HTERT RPE-1 (cell line): ENCODE results near the gene BICC1.

Source experiments
- in situ Hi-C: fragments of 300-500 bp; cut with MboI; formaldehyde crosslinking; loops from 4 replicates; pipeline ENCODE4 v1.14.3; 2020; ENCODE audit warnings: low sequenced_read_pairs

The BICC1 gene

DNA sequence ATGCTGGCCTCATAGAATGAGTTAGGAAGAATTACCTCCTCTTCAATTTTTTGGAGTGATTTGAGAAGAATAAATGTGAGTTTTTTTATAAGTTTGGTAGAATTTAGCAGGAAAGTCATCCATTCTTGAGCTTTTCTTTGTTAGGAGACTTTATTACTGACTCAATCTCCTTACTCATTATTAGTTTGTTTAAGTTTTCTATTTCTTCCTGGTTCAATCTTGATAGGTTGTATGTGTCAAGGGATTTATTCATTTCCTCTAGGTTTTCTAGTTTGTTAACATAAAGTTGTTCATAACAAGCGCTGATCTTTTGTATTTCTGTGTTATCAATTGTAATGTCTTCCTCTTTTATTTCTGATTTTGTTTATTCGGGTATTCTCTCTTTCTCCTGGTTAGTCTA, 47.4 kb downstream of the BICC1 start:
- in situ Hi-C loops: no loop called here

DNA sequence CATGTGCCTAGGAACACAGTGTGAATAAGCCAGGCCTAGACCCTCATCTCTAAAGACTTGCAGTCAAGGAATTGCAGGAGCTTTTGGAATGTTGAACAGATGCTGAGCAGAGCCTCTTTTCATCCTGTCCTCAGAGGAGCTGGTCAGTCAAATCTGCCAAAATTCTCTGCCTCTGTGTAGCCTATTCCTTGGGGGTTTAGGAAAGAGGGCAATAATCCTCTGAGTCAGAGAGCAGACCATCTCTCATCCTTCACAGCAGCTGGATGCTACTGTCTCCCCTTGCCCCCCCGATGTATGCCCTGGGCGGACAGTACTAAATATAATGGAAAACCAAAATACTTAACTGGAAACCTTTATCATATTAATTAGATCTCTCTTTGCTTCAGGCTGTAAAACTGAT, 52.6 kb downstream of the BICC1 start:
- in situ Hi-C loops: no loop called here

DNA sequence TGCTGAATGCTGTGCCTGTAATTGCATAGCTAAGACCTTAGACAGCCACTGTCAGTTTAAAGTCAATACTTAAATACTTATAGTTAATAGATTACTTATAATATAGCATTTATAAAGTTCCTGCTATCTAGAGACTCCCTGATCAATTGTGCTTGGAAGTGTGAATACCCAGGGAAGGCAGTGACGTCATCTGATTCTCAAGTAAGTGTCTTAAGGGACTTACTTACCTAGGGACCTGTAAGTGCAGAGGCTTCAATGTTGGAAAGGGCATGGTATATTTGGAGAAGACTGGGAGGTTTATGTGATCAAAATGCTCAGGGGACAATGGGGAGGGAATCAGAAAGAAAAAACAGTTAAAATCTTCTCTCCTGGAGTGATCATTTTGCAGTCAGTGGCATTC, 55.0 kb downstream of the BICC1 start:
- in situ Hi-C loops: no loop called here

DNA sequence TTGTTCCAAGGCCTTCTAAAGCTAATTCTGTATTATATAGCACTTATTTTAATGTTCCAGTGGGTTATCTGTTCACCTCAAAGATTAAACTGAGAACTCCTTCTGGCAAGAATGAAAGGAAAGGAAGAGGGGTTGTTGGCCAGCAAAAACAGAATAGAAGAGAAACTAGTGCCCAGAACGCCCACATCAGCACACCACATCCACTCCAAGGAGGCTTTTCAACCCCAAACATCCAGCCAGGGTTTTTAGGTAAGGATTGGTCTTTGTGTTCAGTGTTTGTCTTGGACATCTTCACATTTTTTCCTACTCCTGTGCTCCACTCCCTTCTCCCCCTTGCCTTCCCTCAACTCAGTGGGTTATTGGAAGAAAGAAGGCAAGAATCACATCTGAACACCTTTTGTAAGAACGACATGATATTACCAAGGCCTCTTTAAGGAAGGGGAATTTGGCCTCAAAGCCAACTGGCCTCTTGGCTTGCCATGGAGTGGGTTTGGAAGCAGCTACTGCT, 55.8 kb downstream of the BICC1 start:
- in situ Hi-C loops: no loop called here

DNA sequence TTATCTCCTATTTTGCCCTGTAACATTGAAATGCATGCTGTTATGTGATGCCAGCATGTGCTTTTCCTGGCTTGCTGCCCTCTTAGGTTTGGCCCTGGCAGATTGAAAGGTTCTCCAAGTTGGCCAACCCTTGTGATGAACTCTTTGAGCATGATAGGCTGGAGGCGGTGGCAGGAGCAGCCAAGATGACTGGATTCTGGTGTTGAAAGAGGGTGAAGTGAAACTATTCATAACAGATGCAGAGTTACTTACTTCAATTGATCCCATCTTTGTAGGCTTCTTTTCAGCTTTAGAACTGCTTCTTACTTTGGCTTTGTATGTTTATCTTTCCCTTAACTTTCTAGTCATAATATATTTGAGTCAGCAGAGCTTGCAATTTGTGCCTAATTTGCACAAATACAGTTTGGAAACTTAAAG, 57.6 kb downstream of the BICC1 start:
- in situ Hi-C loops: no loop called here

DNA sequence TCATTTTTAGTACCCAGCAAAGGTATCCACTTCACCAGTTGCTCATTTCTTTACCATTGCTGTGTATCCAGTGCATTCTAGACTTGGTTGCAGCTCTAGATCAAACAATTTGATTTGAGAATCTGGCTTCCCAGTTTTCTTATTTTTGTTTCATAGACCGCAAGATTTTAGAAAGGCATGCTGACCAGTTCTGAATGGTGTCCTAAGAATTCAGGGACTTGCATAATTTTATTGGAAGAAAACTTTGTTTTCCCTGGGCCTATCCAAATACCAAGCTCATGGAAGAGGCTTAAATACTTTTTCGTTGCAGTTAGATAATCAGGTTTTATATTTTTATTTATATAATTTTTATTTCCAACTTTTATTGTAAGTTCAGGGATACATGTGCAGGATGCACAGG, 58.3 kb downstream of the BICC1 start:
- in situ Hi-C loops: no loop called here

DNA sequence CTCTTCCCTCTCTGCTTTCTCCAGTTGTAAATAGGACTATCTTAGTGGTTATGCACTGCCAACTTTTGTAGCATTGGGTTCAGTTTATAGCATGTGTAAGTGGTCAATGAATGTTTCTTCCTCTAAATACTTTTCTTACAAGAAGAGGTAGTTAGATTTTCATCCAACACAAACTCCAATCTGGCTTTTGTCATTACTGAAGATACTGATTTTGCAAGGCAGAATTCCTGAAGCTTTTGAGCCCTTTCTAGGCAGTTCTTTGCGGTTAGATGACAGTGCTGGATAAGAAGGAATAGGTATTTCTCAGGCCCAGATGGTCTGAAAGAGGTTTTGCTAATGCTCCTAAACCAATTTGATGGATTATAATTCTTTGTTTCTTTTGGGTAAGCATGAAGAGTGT, 60.5 kb downstream of the BICC1 start:
- in situ Hi-C loops: no loop called here

DNA sequence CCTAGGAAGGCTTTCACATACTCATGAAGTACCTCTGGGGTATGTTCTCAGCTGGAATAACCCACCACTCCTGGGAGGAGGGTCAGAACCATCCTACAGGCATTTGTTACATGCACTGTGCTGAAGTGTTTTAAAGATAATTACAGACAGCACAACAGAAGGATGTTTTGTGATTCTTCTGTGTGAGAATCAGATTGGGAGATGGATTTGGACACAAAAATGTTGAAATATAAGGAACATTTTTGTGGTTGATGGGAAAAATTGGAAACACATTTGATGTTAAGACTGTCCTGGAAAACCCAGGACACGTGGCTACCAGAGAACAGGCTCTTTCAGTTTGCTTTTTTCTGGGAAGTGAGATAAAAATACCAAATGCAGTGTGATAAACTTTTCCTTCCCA, 61.4 kb downstream of the BICC1 start:
- in situ Hi-C loops: no loop called here

DNA sequence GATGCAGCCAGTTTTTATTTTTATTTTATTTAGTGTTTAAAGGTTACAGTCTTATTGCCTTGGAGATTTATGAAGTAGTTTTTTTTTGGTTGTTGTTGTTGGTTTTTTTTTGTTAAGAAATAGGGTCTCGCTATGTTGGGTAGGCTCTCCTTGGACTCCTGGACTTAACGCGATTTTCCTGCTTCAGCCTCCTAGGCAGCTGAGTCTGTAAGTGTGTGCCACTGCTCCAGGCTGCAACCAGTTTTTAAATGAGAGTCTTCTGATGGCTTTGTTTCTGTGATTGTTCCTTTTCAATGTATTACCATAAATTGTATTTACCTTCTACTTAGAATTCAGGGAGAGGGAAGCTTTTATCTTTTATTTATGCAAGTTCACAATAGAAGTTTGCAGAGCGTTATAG, 62.8 kb downstream of the BICC1 start:
- in situ Hi-C loops: no loop called here

DNA sequence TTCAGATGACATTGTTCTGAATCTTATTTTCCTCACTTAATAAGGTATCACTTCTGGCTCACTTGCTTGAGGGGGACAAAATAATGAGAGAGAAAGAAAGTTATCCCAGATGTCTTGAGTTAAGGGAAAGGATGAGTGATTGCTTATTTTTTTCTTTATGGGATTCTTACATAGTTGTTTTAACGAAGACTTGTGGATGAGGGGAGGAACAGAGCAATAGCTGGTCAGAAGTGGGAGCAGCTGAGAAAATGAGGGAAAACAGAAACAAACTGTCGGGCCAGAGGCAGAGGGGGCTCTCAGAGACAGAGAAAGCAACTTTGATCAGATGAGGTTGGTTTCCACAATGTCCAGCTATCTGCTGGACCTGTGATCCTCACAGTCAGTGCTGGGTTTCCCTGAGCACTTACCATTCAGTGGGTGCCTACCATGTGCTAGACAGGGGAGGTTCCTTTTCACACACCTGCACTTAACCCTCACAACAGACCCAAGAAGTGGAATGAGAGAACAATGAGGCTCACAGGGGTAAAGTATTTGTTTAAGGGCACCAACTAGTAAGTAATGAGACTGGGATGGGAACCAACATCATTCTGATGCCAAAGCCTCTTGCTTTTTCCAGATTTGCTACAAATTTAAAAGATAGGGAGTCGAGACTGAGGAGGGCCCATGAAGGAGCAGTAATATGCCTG, 64.2 kb downstream of the BICC1 start:
- in situ Hi-C loops: no loop called here

DNA sequence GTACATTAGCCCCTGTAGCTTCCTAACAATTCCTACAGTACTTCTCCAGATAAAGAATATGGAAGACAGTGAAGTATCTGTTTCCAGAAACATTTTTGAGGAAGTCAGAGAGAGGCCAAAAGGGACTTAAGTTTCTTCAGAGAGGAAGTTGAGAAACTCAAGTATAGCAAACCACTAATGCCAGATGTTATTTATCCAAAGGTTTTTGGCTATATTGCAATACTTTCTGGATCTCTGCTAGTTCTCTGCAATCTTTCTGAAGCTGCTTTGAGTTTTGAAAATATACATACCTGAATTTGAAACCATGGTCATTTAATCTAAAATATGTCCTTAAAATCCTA, 64.7 kb downstream of the BICC1 start:
- in situ Hi-C loops: no loop called here

DNA sequence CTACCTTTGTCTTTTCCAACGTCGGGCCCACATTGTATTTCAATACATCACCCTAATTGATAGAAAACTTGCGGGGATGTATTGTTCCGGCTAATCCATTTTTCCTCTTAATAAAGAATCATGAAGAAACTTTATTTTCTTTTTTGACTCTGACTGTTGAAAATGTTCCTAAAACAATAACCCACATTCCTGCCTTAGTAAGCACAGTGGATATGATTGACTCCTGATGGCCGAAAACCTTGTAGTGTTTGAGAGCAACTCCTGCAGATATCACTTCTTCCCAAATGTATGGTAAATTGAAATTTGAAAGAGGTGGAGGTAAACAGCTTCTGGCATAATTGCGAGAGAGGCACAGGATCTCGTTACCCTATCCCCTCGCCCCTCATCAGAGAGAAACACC, 65.7 kb downstream of the BICC1 start:
- in situ Hi-C loops: no loop called here

DNA sequence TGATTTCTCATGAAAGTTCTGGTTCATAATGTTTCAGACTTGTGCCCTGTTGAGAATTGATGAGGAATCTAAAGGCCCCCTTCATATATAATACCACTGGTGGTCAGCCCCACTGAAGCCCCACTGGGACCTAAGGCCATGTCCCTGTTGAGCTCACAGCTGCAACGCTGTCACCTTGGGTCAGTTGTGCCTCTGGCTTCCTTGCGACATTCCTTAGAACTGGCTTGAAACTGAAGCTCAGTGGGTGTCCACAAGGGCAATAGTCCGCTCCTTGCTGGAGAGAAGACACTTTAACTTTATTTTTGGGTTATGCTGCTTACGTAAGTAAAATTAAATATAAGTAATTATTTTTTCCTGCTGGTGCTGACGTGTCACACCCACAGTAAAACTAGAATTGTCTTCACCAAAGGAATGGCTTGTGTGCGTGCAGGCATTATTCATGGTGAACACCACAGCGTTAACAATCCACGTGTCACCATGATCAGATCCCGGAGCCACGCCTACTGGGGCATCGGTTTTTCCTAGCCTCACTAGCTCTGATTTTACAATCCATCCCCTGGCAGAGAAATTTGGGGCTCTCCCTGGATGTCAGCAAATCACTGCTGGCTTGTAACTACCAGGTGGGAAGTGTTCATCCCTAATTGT, 66.5 kb downstream of the BICC1 start:
- in situ Hi-C loops: no loop called here

DNA sequence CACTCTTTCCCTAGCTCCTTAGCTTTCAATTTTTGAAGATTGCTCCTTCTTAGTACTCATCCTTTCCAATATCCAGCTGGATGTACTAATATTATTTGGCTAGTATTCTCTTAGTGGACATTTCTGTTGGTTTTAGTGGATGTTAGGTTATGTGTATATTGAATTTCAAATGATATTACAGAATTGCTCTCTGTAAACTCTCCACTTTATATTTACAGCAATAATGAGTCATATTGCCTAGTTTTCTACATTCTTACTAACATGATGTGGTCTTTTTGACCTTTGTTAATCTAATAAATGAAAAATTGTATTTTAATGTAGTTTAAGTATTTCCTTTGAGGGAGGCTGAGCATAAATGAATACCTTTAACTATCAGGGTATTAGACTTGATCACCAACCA, 69.4 kb downstream of the BICC1 start:
- in situ Hi-C loops: no loop called here

DNA sequence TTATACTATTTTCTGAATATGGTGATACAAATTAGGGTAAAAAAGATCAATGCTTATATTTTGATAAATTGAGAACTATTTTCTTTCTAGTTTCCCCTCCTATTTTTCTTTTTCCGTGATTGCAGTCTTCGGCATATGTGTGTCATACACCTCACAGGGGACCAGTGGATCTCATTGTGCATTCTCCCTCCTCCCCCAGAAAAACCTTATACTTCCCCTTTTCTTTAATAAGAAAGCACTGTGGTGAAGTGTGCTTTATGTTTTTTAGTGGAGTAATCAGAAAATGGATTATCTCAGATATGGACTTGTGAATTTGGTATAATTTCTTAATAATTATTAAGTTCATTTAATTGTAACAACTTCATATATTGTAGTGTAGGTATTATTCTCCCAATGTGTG, 72.8 kb downstream of the BICC1 start:
- in situ Hi-C loops: no loop called here

DNA sequence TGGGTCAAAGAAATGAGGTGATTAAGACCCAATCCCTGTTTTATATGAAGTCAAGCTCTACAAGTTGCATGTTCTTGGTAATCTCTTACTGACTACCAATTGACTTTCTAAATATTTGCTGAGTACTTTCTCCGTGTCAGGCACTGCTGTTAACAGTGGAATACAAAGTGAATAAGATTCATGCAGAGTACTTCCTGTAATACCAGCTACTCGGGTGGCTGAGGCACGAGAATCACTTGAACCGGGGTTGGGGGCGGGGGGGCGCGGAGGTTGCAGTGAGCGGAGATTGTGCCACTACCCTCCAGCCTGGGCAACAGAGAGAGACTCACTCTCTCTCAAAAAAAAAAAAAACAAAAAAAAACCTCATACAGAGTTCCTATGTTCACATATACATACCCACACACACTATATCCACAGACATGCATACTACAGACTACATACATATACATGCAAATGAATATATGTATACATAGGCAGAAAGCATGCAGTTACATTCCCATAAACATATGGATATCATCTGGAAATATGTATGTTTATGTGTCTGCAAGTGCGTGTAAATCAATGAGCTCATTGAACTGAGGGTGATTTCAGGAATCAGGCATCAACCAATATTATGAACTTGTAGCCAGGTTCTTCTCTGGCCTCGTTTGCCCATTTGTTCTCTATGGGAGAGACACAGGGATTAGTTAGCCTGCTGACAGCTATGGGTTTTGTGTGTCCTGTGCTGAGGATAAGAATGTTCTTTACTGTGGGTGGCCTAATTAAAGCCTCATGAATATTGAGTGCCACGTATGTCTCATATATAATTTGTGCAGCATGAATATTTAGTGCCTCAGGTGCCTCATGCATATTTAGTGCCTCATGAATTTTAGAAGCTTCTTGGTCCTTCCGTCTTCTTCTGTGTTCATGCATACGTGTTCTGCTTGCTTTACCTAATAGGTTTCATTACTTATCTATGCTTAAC, 73.9 kb downstream of the BICC1 start:
- in situ Hi-C loops: no loop called here

DNA sequence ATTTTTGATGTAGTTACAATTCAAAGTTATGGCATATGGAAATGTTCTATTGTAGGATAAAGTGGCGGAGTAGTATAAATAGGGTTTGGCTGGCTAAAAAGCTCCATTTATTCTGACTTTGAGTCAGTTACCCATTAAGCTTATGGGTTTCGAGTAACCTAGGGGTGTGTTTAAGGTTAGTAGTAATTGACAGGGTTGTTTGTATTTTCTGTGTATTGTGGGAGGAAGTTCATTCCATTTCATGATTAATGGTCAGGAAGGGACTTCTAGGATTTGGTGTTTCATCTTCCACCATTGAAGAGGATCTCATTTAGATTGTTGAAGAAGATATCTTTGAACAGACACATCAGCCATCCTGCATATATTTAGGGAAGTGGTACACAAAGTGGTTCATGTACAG, 75.0 kb downstream of the BICC1 start:
- in situ Hi-C loops: no loop called here

DNA sequence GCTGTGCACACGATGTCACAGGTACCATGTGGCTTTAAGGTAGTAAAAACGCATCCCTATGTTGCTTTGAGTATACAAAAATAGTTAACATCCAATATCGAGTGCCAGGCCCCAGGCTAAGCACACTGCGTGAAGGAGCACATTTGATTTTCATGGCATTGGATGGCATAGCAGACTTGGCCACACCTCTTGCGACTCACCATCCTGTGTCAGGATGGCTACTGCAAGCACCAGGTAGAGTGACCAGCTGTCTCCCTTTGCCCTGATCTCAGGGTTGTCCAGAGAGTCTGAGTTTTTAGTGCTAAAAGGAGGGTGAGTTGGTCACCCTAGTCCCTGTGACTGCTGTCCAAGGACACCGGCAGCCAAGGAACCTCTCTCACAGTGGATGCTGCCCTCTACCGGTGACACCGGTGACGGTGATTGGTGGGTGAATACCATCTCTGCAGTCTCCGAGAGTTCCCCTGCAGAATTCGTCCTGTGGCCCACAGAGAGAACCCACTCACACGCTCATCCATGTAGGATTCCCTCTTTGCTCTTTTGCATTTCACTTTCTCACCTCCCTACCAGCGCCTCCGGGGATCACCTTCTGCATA, 76.1 kb downstream of the BICC1 start:
- in situ Hi-C loops: no loop called here

DNA sequence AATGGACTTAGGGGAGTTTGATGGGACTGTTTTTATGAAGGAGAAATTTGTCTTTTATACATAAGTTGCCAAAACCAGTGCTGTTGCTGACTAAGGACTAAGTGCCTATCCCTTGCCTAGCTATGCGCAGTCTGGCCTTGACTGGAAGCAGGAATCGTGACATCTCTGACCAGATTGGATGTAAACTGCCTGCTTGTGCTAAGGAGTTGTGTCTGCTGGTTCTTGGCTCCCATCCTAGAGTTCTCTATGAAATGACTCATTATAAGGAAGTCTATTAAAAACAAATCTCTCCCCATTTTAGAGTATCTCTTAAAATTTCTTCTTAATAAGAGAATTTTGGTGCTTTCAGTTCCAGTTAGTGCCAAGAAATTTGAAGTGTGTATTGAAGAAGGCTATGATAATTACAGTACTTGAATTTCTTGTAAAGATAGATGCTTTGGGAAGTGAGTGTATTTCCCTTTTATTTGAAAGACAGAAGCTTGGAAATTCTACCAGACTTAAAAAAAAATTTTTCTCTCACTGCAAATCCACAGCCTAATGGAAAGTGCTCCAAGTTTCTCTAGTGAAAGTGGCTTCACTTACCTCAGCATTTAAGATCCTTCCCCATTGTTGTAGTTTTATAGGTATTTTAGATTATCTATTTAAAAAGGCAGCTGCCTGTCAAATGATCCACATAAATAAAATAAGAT, 77.6 kb downstream of the BICC1 start:
- in situ Hi-C loops: no loop called here

DNA sequence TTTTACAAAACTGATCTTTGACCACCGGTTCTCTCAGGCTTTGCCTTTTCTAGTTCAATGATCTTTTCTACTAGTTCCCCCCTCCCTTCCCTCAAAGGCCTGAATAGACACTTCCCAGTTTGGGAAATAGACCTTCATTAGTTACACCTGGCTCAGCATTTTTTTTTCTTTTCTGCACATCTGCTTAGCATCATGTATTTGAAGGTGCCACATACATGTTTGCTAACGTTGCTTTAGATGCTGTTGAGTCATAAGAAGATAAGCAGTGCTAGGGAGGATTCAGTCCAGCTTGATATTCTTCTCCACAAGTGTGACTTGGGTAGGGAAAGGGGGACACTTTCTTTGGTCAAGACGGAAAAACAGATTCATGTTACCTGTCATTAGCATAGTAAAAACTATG, 78.3 kb downstream of the BICC1 start:
- in situ Hi-C loops: no loop called here

DNA sequence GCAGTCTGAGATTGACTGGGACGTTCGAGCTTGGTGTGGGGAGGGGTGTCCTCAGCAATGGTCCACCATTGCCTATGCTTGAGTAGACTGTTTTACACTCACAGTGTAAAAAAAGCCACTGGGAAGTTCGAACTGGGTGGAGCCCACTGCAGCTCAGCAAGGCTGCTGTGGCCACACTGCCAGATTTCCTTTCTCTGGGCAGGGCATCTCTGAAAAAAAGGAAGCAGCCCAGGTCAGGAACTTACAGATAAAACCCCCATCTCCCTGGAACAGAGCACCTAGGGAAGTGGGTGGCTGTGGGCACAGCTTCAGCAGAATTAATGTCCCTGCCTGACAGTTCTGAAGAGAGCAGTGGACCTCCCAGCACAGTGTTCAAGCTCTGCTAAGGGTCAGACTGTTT, 80.3 kb downstream of the BICC1 start:
- in situ Hi-C loops: no loop called here
